Muscle of leg (tissue), 11 donors: ENCODE measurements around the gene IL1B. TPM values are rescaled to one million over a fixed set of nuclear protein-coding genes. Genes with fewer than 3 reads are reported as not detected.

ENCODE experiments used
- DNase-seq: peaks from one replicate; pipeline ENCODE4 v3.0.0; 2013
- H3K27ac ChIP-seq: one replicate; pipeline ENCODE4 v1.5.1; 2013; ENCODE audit warnings: mild to moderate bottlenecking, low read length, control low read depth
- H3K27me3 ChIP-seq: one replicate; pipeline ENCODE4 v1.6.1; 2013; ENCODE audit warnings: low read length; ENCODE audit not compliant: control insufficient read depth, insufficient read depth
- H3K36me3 ChIP-seq: one replicate; pipeline ENCODE4 v1.6.1; 2013; ENCODE audit warnings: low read length; ENCODE audit not compliant: control insufficient read depth, insufficient read depth
- H3K4me1 ChIP-seq: one replicate; pipeline ENCODE4 v1.6.1; 2013; ENCODE audit warnings: low read length; ENCODE audit not compliant: control insufficient read depth, insufficient read depth
- H3K4me3 ChIP-seq: one replicate; pipeline ENCODE4 v1.5.1; 2013; ENCODE audit warnings: low read length, control low read depth
- H3K9me3 ChIP-seq: replicated peaks from 2 replicates; pipeline ENCODE4 v1.6.1; 2013; ENCODE audit warnings: low read depth, low read length; ENCODE audit not compliant: control insufficient read depth
- WGBS: methylation state at CpG from one replicate; pipeline ENCODE4 v1.1.5; 2013; ENCODE audit warnings: missing lambda C conversion rate; ENCODE audit not compliant: insufficient coverage; 5-methylcytosine and 5-hydroxymethylcytosine counted together
- polyA plus RNA-seq, 8 donors: library from polyadenylated mRNA; unstranded; fragments of 120-200 nt; gene quantifications; one replicate each; pipeline versions ENCODE4 v1.2.1 to v1.2.3, GENCODE V29; 2013; ENCODE audit warnings: inconsistent platforms in 1 of 8, low replicate concordance in 1 of 8; ENCODE audit not compliant: insufficient read length in 8 of 8, insufficient read depth in 1 of 8
- total RNA-seq: library from RNA; stranded (reverse); fragments of 120-200 nt; gene quantifications from one replicate; pipeline ENCODE4 v1.2.4, GENCODE V29; 2013

Gene IL1B
- total and polyA plus RNA-seq, 9 donors: 0.18 to 6.1 (median 0.51) TPM; not detected in 1

GRCh38 chr2:112792419-112792818, 44.2 kb downstream of the IL1B start:
- DNase-seq: no peak
- no peak overlapping the region for H3K4me3 ChIP-seq
- H3K36me3 ChIP-seq: no peaks in the 10 kb centered on the region
- no peak overlapping the region for H3K27ac ChIP-seq
- no peaks in the 10 kb centered on the region for H3K4me1 ChIP-seq
- H3K27me3 ChIP-seq: no peaks in the 10 kb centered on the region
- WGBS: 80% methylated on average over 1 of the region's 5 CpGs
- H3K9me3 ChIP-seq: no peaks in the 10 kb centered on the region

- no CpG with 5 or more reads among the region's 3 CpGs for WGBS
- H3K9me3 ChIP-seq: no peaks in the 10 kb centered on the region
Observed at GRCh38 chr2:112791693-112792230, 44.8 kb downstream of the IL1B start.

GRCh38 chr2:112791019-112791418, 45.6 kb downstream of the IL1B start:
- no peak overlapping the region for H3K27ac ChIP-seq
- H3K27me3 ChIP-seq: no peaks in the 10 kb centered on the region
- H3K36me3 ChIP-seq: no peaks in the 10 kb centered on the region
- DNase-seq: no peak
- 94% methylated on average over 3 of the region's 3 CpGs for WGBS
- H3K4me3 ChIP-seq: no peak overlapping the region
- H3K4me1 ChIP-seq: no peaks in the 10 kb centered on the region
- H3K9me3 ChIP-seq: no peaks in the 10 kb centered on the region

More at GRCh38 chr2:112791693-112792230, 44.8 kb downstream of the IL1B start:
- Histone ChIP-seq H3K27ac (no peak overlapping the region), H3K4me3 (no peak overlapping the region), H3K4me1 (no peaks in the 10 kb centered on the region), H3K36me3 (no peaks in the 10 kb centered on the region), H3K27me3 (no peaks in the 10 kb centered on the region)
- no peak for DNase-seq

- H3K4me1 ChIP-seq: no peaks in the 10 kb centered on the region
- H3K9me3 ChIP-seq: no peaks in the 10 kb centered on the region
- no peak overlapping the region for H3K4me3 ChIP-seq
- no peaks in the 10 kb centered on the region for H3K36me3 ChIP-seq
- no peak overlapping the region for H3K27ac ChIP-seq
- no peaks in the 10 kb centered on the region for H3K27me3 ChIP-seq
- DNase-seq: no peak
- 89% methylated on average over 1 of the region's 5 CpGs for WGBS
Observed at GRCh38 chr2:112790305-112790704, 46.3 kb downstream of the IL1B start.

- Histone ChIP-seq H3K27me3 (no peaks in the 10 kb centered on the region), H3K36me3 (no peaks in the 10 kb centered on the region), H3K4me3 (no peak overlapping the region), H3K4me1 (no peaks in the 10 kb centered on the region), H3K27ac (no peak overlapping the region), H3K9me3 (no peaks in the 10 kb centered on the region)
- DNase-seq: no peak
- no CpG with 5 or more reads among the region's 1 CpG for WGBS
Observed at GRCh38 chr2:112789186-112789585, 47.4 kb downstream of the IL1B start.

- 88% methylated on average over 2 of the region's 3 CpGs for WGBS
- no peaks in the 10 kb centered on the region for H3K9me3 ChIP-seq
- no peak overlapping the region for H3K4me3 ChIP-seq
- no peaks in the 10 kb centered on the region for H3K4me1 ChIP-seq
- H3K27me3 ChIP-seq: no peaks in the 10 kb centered on the region
- H3K27ac ChIP-seq: no peak overlapping the region
- DNase-seq: no peak
- no peaks in the 10 kb centered on the region for H3K36me3 ChIP-seq
Observed at GRCh38 chr2:112788653-112789052, 47.9 kb downstream of the IL1B start.

GRCh38 chr2:112787729-112788393, 48.7 kb downstream of the IL1B start:
- Histone ChIP-seq H3K27me3 (no peaks in the 10 kb centered on the region), H3K36me3 (no peaks in the 10 kb centered on the region), H3K9me3 (no peaks in the 10 kb centered on the region), H3K4me3 (no peak overlapping the region), H3K27ac (no peak overlapping the region), H3K4me1 (no peaks in the 10 kb centered on the region)
- no CpG with 5 or more reads among the region's 4 CpGs for WGBS
- no peak for DNase-seq

GRCh38 chr2:112787294-112787693, 49.3 kb downstream of the IL1B start:
- Histone ChIP-seq H3K27ac (no peak overlapping the region), H3K4me1 (no peaks in the 10 kb centered on the region), H3K9me3 (no peaks in the 10 kb centered on the region), H3K4me3 (no peak overlapping the region), H3K36me3 (no peaks in the 10 kb centered on the region), H3K27me3 (no peaks in the 10 kb centered on the region)
- DNase-seq: no peak
- 100% methylated on average over 1 of the region's 3 CpGs for WGBS

- Histone ChIP-seq H3K36me3 (no peaks in the 10 kb centered on the region), H3K4me1 (no peaks in the 10 kb centered on the region), H3K27me3 (no peaks in the 10 kb centered on the region), H3K27ac (no peak within 1 kb of the TSS), H3K9me3 (no peaks in the 10 kb centered on the region), H3K4me3 (no peak within 1 kb of the TSS)
- WGBS: 20% methylated on average over 3 of the region's 13 CpGs
- no peak for DNase-seq
Observed at GRCh38 chr2:112784199-112785189, 52.1 kb downstream of the IL1B start, which contains the start of gene IL1A. TSS of gene IL1A (minus strand) at chr2:112784493. CDS start at chr2:112783770, 723 bp downstream.

GRCh38 chr2:112783187-112783714, 53.3 kb downstream of the IL1B start:
- 94% methylated on average over 2 of the region's 3 CpGs for WGBS
- Histone ChIP-seq H3K27me3 (no peaks in the 10 kb centered on the region), H3K4me1 (no peaks in the 10 kb centered on the region), H3K36me3 (no peaks in the 10 kb centered on the region), H3K9me3 (no peaks in the 10 kb centered on the region), H3K27ac (no peak overlapping the region), H3K4me3 (no peak overlapping the region)
- DNase-seq: no peak
